ENCODE data around the gene DNASE2.

The DNASE2 gene

DNA sequence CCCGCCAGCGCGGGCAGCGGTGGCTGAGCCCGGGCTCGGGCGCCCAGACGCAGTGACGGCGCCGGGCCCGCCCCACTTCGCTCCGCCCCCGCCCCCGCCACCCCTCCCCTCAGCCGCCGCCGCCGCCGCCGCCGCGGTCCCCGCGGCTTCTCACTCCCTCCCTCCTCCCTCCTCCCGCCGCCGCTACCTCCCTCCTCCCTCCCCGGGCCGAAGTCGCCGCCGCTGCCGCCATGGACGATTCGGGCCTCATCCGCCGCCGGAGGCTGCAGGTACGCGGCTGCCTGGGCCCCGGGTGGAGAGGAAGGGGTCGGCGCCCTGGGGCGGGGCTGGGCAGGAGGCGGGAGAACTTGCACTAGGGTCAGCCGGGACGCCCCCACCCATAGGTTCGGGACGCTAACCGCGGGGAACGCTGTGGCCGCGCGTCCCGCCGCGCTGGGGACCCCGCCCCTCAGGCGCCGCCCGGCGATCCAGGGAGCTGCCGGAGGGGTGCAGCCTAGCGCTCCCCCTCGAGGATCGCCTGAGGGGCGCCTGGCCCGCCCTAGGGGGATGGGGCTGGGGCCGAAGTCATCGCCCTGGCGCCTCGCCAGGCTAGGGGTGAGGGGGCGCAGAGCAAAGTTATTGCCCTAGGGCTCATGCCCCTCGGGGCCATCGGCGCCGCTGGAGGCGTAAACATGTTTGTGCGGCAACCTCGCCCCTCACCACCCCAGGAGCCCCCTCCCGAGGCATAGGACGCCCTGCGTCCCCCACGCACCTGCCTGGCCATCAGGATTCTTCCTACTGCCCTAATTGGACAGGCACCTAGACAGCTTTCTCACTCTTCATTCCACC, 47.3 kb downstream of the DNASE2 start:
- Histone ChIP-seq H3K4me3 (ENCODE audit: low read depth in 1 of 2, low read length in 2 of 2) (peak overlapping the region; percentile 14 to 51), H3K27ac (ENCODE audit: low read depth, low read length) (no peak overlapping the region), H3K4me1 (ENCODE audit: control insufficient read depth in 1 of 2, insufficient read depth in 2 of 2, low read length in 2 of 2) (peaks cover 3 to 22% of the 10 kb centered on the region in 2 donors), H3K9ac (ENCODE audit: low read depth in 1 of 2, low read length in 2 of 2) (no peak overlapping the region), H3K27me3 (ENCODE audit: control insufficient read depth in 1 of 2, insufficient read depth in 2 of 2, low read length in 2 of 2) (peaks cover 72 to 77% of the 10 kb centered on the region in 2 donors), H3K9me3 (ENCODE audit: control insufficient read depth in 1 of 2, low read length in 2 of 2) (no peaks in the 10 kb centered on the region), H3K36me3 (ENCODE audit: control insufficient read depth in 1 of 2, insufficient read depth in 2 of 2, low read length in 2 of 2) (no peaks in the 10 kb centered on the region)

DNA sequence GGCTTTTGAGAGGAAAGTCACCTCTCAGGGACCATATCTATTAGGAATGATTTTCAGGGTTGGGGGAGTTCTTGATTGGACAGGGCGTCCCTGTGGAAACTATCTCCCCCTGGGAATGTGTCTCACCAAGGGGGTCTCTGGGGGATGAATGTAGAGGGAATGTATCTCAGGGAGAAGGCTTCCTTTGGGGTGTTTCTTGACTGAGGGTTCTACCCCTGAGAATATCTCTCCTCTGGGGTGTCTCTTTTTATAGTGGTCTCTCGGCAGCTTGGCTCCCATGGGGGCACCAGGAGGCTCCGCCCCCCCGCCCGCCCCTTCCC, 47.9 kb downstream of the DNASE2 start:
- Histone ChIP-seq H3K4me1 (ENCODE audit: control insufficient read depth in 1 of 2, insufficient read depth in 2 of 2, low read length in 2 of 2) (peaks cover 9 to 21% of the 10 kb centered on the region in 2 donors), H3K4me3 (ENCODE audit: low read depth in 1 of 2, low read length in 2 of 2) (no peak overlapping the region), H3K27ac (ENCODE audit: low read depth, low read length) (no peak overlapping the region), H3K9ac (ENCODE audit: low read depth in 1 of 2, low read length in 2 of 2) (no peak overlapping the region), H3K27me3 (ENCODE audit: control insufficient read depth in 1 of 2, insufficient read depth in 2 of 2, low read length in 2 of 2) (peaks cover 73 to 74% of the 10 kb centered on the region in 2 donors), H3K36me3 (ENCODE audit: control insufficient read depth in 1 of 2, insufficient read depth in 2 of 2, low read length in 2 of 2) (no peaks in the 10 kb centered on the region), H3K9me3 (ENCODE audit: control insufficient read depth in 1 of 2, low read length in 2 of 2) (no peaks in the 10 kb centered on the region)

GRCh38 chr19:12828494-12828893, 52.8 kb downstream of the DNASE2 start:
- H3K27ac ChIP-seq (ENCODE audit: low read depth, low read length), result no peak overlapping the region
- H3K27me3 ChIP-seq (ENCODE audit: control insufficient read depth in 1 of 2, insufficient read depth in 2 of 2, low read length in 2 of 2), result peaks cover 37 to 42% of the 10 kb centered on the region in 2 donors

GRCh38 chr19:12825254-12826131, 55.8 kb downstream of the DNASE2 start:
- Histone ChIP-seq H3K36me3 (ENCODE audit: control insufficient read depth in 1 of 2, insufficient read depth in 2 of 2, low read length in 2 of 2) (no peaks in the 10 kb centered on the region), H3K27me3 (ENCODE audit: control insufficient read depth in 1 of 2, insufficient read depth in 2 of 2, low read length in 2 of 2) (peaks cover 11 to 15% of the 10 kb centered on the region in 2 donors), H3K4me3 (ENCODE audit: low read depth in 1 of 2, low read length in 2 of 2) (no peak overlapping the region), H3K9me3 (ENCODE audit: control insufficient read depth in 1 of 2, low read length in 2 of 2) (no peaks in the 10 kb centered on the region), H3K4me1 (ENCODE audit: control insufficient read depth in 1 of 2, insufficient read depth in 2 of 2, low read length in 2 of 2) (peaks cover 7 to 9% of the 10 kb centered on the region in 2 donors), H3K27ac (ENCODE audit: low read depth, low read length) (no peak overlapping the region), H3K9ac (ENCODE audit: low read depth in 1 of 2, low read length in 2 of 2) (no peak overlapping the region)

More at GRCh38 chr19:12828494-12828893, 52.8 kb downstream of the DNASE2 start:
- Histone ChIP-seq H3K9ac (ENCODE audit: low read depth in 1 of 2, low read length in 2 of 2) (no peak overlapping the region), H3K4me1 (ENCODE audit: control insufficient read depth in 1 of 2, insufficient read depth in 2 of 2, low read length in 2 of 2) (peaks cover 11 to 19% of the 10 kb centered on the region in 2 donors), H3K9me3 (ENCODE audit: control insufficient read depth in 1 of 2, low read length in 2 of 2) (no peaks in the 10 kb centered on the region), H3K36me3 (ENCODE audit: control insufficient read depth in 1 of 2, insufficient read depth in 2 of 2, low read length in 2 of 2) (no peaks in the 10 kb centered on the region), H3K4me3 (ENCODE audit: low read depth in 1 of 2, low read length in 2 of 2) (peak overlapping the region; percentile 36 to 43)
